ENCODE measurements around the gene GCSAM.

DNA sequence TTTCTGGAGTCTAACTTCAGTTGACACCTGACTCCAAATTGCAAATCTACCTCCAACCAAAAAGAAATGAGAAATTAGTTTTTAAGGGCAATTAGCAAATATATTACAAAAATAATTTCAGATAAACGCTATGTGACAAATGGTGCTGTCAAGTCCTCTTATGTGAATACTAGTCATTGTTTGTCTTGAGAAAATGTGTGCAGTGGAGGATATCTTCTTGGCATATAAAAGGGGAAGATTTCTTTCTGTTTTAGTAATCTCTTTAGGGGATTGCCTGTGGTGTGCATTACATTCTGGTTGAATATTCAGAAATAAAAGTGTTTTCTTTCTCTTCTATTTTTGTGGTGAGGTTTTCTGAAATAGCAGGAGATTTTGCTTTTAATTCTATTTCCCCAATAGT is 3.0 kb upstream of the GCSAM start:
- TF ChIP-seq POLR2AphosphoS5 (IDR thresholded peaks at IDR 0.05; ENCODE audit: low read depth) (no peak), EZH2phosphoT487 (IDR thresholded peaks at IDR 0.05; ENCODE audit: unreplicated experiment) (no peak), EZH2 (IDR thresholded peaks at IDR 0.05; ENCODE audit: low read depth, unreplicated experiment) (no peak), CREB1 (CRISPR knock-in tag; IDR thresholded peaks at IDR 0.05; ENCODE audit: low read depth) (no peak), ZNF114 (CRISPR knock-in tag; IDR thresholded peaks at IDR 0.05) (no peak), NANOG (IDR thresholded peaks at IDR 0.05; ENCODE audit: borderline replicate concordance) (no peak), STAT1 (IDR thresholded peaks at IDR 0.05; ENCODE audit: unreplicated experiment) (no peak), JUNB (IDR thresholded peaks at IDR 0.05; ENCODE audit: unreplicated experiment) (no peak), ZNF331 (CRISPR knock-in tag; IDR thresholded peaks at IDR 0.05; ENCODE audit: low read depth) (no peak)
- TF ChIP-seq, protein P1, sequence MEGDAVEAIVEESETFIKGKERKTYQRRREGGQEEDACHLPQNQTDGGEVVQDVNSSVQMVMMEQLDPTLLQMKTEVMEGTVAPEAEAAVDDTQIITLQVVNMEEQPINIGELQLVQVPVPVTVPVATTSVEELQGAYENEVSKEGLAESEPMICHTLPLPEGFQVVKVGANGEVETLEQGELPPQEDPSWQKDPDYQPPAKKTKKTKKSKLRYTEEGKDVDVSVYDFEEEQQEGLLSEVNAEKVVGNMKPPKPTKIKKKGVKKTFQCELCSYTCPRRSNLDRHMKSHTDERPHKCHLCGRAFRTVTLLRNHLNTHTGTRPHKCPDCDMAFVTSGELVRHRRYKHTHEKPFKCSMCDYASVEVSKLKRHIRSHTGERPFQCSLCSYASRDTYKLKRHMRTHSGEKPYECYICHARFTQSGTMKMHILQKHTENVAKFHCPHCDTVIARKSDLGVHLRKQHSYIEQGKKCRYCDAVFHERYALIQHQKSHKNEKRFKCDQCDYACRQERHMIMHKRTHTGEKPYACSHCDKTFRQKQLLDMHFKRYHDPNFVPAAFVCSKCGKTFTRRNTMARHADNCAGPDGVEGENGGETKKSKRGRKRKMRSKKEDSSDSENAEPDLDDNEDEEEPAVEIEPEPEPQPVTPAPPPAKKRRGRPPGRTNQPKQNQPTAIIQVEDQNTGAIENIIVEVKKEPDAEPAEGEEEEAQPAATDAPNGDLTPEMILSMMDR (conservative IDR thresholded peaks at IDR 0.05; ENCODE audit: low read depth in 2 of 2), result no peak
- TF ChIP-seq, protein P2, sequence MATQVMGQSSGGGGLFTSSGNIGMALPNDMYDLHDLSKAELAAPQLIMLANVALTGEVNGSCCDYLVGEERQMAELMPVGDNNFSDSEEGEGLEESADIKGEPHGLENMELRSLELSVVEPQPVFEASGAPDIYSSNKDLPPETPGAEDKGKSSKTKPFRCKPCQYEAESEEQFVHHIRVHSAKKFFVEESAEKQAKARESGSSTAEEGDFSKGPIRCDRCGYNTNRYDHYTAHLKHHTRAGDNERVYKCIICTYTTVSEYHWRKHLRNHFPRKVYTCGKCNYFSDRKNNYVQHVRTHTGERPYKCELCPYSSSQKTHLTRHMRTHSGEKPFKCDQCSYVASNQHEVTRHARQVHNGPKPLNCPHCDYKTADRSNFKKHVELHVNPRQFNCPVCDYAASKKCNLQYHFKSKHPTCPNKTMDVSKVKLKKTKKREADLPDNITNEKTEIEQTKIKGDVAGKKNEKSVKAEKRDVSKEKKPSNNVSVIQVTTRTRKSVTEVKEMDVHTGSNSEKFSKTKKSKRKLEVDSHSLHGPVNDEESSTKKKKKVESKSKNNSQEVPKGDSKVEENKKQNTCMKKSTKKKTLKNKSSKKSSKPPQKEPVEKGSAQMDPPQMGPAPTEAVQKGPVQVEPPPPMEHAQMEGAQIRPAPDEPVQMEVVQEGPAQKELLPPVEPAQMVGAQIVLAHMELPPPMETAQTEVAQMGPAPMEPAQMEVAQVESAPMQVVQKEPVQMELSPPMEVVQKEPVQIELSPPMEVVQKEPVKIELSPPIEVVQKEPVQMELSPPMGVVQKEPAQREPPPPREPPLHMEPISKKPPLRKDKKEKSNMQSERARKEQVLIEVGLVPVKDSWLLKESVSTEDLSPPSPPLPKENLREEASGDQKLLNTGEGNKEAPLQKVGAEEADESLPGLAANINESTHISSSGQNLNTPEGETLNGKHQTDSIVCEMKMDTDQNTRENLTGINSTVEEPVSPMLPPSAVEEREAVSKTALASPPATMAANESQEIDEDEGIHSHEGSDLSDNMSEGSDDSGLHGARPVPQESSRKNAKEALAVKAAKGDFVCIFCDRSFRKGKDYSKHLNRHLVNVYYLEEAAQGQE (IDR thresholded peaks at IDR 0.05; ENCODE audit: unreplicated experiment), result no peak
- TF ChIP-seq, protein P3, sequence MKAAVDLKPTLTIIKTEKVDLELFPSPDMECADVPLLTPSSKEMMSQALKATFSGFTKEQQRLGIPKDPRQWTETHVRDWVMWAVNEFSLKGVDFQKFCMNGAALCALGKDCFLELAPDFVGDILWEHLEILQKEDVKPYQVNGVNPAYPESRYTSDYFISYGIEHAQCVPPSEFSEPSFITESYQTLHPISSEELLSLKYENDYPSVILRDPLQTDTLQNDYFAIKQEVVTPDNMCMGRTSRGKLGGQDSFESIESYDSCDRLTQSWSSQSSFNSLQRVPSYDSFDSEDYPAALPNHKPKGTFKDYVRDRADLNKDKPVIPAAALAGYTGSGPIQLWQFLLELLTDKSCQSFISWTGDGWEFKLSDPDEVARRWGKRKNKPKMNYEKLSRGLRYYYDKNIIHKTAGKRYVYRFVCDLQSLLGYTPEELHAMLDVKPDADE (IDR thresholded peaks at IDR 0.05), result no peak

Data from GM23338 (cell line).